WTC11 (cell line): ENCODE data around the gene C17orf50. TPM values are rescaled to one million over a fixed set of nuclear protein-coding genes. Genes with fewer than 3 reads are reported as not detected.

Experiments used
- ATAC-seq: fragments of 200-7000 bp; cut with Tn5 transposase; 2 replicates; pipeline ENCODE4 v1.10.0; 2021; ENCODE audit warnings: mild to moderate bottlenecking, moderate library complexity
- CTCF ChIA-PET: fragments of 300-600 bp; sonication (Branson Sonifier 250); formaldehyde crosslinking; loops from one replicate; lab custom pipeline; 2021; ENCODE audit warnings: antibody characterized with exemption; lab: Charles Lee
- POLR2A ChIA-PET: fragments of 350-600 bp; sonication (Branson Sonifier 250); formaldehyde crosslinking; loops from one replicate; lab custom pipeline; 2021; ENCODE audit warnings: antibody characterized with exemption; lab: Charles Lee
- DNase-seq: peaks from one replicate; pipeline ENCODE4 v3.0.0; 2021; ENCODE audit warnings: low spot score
- H3K27ac Mint-ChIP-seq: 2 replicates; pipeline ENCODE4 v1.8.0; 2021; ENCODE audit warnings: mixed read lengths
- H3K27me3 Mint-ChIP-seq: 2 replicates; pipeline ENCODE4 v1.8.0; 2021; ENCODE audit warnings: low read depth, mild to moderate bottlenecking, moderate library complexity, mixed read lengths
- H3K36me3 Mint-ChIP-seq: 2 replicates; pipeline ENCODE4 v1.8.0; 2021; ENCODE audit warnings: mixed read lengths
- H3K4me1 Mint-ChIP-seq: 2 replicates; pipeline ENCODE4 v1.8.0; 2022; ENCODE audit warnings: mixed read lengths
- H3K4me3 Mint-ChIP-seq: 2 replicates; pipeline ENCODE4 v1.8.0; 2021; ENCODE audit warnings: mild to moderate bottlenecking, moderate library complexity, mixed read lengths
- H3K9me3 Mint-ChIP-seq: 2 replicates; pipeline ENCODE4 v1.8.0; 2021; ENCODE audit warnings: mixed read lengths
- CREM ChIP-seq: sonication (generic); formaldehyde crosslinking; IDR thresholded peaks from 2 replicates; pipeline ENCODE4 v1.8.1; 2022; ENCODE audit warnings: mild to moderate bottlenecking, missing genetic modification reagents, moderate library complexity
- KAT7 ChIP-seq: sonication (generic); formaldehyde crosslinking; IDR thresholded peaks from 2 replicates; pipeline ENCODE4 v1.8.1; 2023; ENCODE audit warnings: missing genetic modification reagents, mild to moderate bottlenecking, borderline replicate concordance
- NFATC4 ChIP-seq: fragments of 250-450 bp; sonication (Bioruptor Pico); IDR thresholded peaks from 2 replicates; pipeline ENCODE4 v1.9.0; 2021; ENCODE audit warnings: mild to moderate bottlenecking
- NFE2L1 ChIP-seq: sonication (generic); formaldehyde crosslinking; IDR thresholded peaks from 2 replicates; pipeline ENCODE4 v1.8.1; 2023; ENCODE audit warnings: missing genetic modification reagents
- NFYB ChIP-seq: sonication (generic); formaldehyde crosslinking; conservative IDR thresholded peaks from 2 replicates; pipeline ENCODE4 v1.8.0; 2022; ENCODE audit warnings: low read depth, missing genetic modification reagents
- SMAD4 ChIP-seq: sonication (generic); formaldehyde crosslinking; IDR thresholded peaks from 2 replicates; pipeline ENCODE4 v1.8.0; 2022; ENCODE audit warnings: mild to moderate bottlenecking, missing genetic modification reagents
- TCF7 ChIP-seq: sonication (generic); formaldehyde crosslinking; IDR thresholded peaks from 2 replicates; pipeline ENCODE4 v1.8.0; 2022; ENCODE audit warnings: mild to moderate bottlenecking, low read depth, missing genetic modification reagents, moderate library complexity
- ZNF423 ChIP-seq: fragments of 250-450 bp; sonication (Bioruptor Pico); IDR thresholded peaks from 2 replicates; pipeline ENCODE4 v2.1.2; 2022; ENCODE audit warnings: mild to moderate bottlenecking, moderate library complexity
- total RNA-seq: library from RNA; stranded (reverse); gene quantifications from 3 replicates; pipeline ENCODE4 v1.2.3, GENCODE V29; 2021
- TF ChIP-seq, protein P1 (sequence below): sonication (generic); formaldehyde crosslinking; IDR thresholded peaks from 2 replicates; pipeline ENCODE4 v1.8.1; 2023; ENCODE audit warnings: mild to moderate bottlenecking, missing genetic modification reagents
- TF ChIP-seq, protein P2 (sequence below): sonication (generic); formaldehyde crosslinking; IDR thresholded peaks from 2 replicates; pipeline ENCODE4 v1.8.1; 2022; ENCODE audit warnings: low read depth, missing genetic modification reagents, borderline replicate concordance
- TF ChIP-seq, protein P3 (sequence below): fragments of 250-450 bp; sonication (Bioruptor Pico); conservative IDR thresholded peaks from 2 replicates; pipeline ENCODE4 v1.9.0; 2021; ENCODE audit warnings: mild to moderate bottlenecking
- TF ChIP-seq, protein P4 (sequence below): sonication (generic); formaldehyde crosslinking; IDR thresholded peaks from 2 replicates; pipeline ENCODE4 v1.8.1; 2023; ENCODE audit warnings: mild to moderate bottlenecking, missing genetic modification reagents, borderline replicate concordance
- TF ChIP-seq, protein P5 (sequence below): sonication (generic); formaldehyde crosslinking; IDR thresholded peaks from 2 replicates; pipeline ENCODE4 v1.8.1; 2023; ENCODE audit warnings: mild to moderate bottlenecking, missing genetic modification reagents, moderate library complexity
- TF ChIP-seq, protein P6 (sequence below): sonication (generic); formaldehyde crosslinking; IDR thresholded peaks from 2 replicates; pipeline ENCODE4 v1.8.1; 2023; ENCODE audit warnings: mild to moderate bottlenecking, missing genetic modification reagents

Gene C17orf50
- total RNA-seq, 1 experiment from 2014 or later: 0.35 TPM

DNA sequence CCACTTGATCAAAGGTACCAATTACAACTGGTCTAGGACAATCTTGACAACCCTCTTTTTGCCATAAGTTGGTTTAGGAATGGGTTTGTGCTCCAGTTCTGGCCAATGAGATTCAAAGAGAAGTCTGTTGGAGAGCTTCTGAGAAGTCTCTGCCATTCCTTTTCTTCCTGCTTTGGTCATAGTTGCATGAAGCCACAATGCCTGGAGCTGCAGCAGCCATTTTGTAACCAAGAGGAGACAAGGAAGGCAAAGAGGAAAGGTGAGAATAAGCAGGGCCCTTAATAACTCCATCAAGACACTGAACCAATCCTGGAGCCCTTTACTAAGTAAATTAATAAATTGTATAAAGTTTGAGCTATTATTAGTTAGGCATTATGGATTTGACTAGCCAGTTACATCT lies 3.4 kb upstream of the C17orf50 start:
- H3K27me3 Mint-ChIP-seq: peaks cover 5% of the 10 kb centered on the region
- ChIA-PET CTCF (interaction anchor here (1.8 kb wide), 1 partner anchor 48 kb away, joined by 5 read pairs; no protein-coding TSS in a partner anchor), POLR2A (no interaction called here)
- no peak for DNase-seq
- TF ChIP-seq TCF7 (CRISPR knock-in tag) (no peak), CREM (CRISPR knock-in tag) (no peak), ZNF423 (no peak), KAT7 (CRISPR knock-in tag) (no peak), NFATC4 (CRISPR knock-in tag) (no peak), SMAD4 (CRISPR knock-in tag) (no peak), NFE2L1 (no peak), NFYB (no peak)
- TF ChIP-seq, protein P1, sequence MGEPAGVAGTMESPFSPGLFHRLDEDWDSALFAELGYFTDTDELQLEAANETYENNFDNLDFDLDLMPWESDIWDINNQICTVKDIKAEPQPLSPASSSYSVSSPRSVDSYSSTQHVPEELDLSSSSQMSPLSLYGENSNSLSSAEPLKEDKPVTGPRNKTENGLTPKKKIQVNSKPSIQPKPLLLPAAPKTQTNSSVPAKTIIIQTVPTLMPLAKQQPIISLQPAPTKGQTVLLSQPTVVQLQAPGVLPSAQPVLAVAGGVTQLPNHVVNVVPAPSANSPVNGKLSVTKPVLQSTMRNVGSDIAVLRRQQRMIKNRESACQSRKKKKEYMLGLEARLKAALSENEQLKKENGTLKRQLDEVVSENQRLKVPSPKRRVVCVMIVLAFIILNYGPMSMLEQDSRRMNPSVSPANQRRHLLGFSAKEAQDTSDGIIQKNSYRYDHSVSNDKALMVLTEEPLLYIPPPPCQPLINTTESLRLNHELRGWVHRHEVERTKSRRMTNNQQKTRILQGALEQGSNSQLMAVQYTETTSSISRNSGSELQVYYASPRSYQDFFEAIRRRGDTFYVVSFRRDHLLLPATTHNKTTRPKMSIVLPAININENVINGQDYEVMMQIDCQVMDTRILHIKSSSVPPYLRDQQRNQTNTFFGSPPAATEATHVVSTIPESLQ (CRISPR knock-in tag): no peak
- TF ChIP-seq, protein P2, sequence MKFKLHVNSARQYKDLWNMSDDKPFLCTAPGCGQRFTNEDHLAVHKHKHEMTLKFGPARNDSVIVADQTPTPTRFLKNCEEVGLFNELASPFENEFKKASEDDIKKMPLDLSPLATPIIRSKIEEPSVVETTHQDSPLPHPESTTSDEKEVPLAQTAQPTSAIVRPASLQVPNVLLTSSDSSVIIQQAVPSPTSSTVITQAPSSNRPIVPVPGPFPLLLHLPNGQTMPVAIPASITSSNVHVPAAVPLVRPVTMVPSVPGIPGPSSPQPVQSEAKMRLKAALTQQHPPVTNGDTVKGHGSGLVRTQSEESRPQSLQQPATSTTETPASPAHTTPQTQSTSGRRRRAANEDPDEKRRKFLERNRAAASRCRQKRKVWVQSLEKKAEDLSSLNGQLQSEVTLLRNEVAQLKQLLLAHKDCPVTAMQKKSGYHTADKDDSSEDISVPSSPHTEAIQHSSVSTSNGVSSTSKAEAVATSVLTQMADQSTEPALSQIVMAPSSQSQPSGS (CRISPR knock-in tag): no peak
- TF ChIP-seq, protein P3, sequence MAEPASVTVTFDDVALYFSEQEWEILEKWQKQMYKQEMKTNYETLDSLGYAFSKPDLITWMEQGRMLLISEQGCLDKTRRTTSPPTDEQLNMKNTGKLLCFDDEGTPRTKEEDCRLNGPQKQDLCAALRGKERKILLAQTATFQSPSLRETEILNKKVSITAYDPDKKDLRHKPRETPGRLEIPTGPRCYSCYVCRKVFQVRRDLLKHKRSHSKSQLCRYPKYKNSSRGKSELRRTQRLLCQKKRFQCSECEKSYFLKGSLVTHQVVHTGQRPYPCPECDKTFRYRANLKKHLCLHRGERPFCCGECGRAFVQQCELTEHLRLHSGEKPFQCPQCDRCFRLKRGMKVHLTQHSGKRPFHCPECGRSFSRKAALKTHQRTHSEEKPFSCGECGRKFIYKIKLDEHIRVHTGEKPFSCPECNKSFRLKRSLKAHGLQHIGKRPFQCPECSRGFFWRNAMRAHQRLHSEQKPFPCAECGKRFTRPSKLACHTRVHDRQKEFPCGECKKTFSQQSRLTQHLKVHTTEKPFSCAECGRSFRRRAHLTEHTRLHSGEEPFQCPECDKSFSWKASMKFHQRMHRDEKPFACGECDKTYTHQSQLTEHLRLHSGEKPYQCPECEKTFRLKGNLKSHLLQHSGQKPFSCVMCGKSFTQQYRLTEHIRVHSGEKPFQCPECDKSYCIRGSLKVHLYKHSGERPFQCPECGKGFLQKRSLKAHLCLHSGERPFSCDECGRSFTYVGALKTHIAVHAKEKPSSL (CRISPR knock-in tag): no peak
- TF ChIP-seq, protein P4, sequence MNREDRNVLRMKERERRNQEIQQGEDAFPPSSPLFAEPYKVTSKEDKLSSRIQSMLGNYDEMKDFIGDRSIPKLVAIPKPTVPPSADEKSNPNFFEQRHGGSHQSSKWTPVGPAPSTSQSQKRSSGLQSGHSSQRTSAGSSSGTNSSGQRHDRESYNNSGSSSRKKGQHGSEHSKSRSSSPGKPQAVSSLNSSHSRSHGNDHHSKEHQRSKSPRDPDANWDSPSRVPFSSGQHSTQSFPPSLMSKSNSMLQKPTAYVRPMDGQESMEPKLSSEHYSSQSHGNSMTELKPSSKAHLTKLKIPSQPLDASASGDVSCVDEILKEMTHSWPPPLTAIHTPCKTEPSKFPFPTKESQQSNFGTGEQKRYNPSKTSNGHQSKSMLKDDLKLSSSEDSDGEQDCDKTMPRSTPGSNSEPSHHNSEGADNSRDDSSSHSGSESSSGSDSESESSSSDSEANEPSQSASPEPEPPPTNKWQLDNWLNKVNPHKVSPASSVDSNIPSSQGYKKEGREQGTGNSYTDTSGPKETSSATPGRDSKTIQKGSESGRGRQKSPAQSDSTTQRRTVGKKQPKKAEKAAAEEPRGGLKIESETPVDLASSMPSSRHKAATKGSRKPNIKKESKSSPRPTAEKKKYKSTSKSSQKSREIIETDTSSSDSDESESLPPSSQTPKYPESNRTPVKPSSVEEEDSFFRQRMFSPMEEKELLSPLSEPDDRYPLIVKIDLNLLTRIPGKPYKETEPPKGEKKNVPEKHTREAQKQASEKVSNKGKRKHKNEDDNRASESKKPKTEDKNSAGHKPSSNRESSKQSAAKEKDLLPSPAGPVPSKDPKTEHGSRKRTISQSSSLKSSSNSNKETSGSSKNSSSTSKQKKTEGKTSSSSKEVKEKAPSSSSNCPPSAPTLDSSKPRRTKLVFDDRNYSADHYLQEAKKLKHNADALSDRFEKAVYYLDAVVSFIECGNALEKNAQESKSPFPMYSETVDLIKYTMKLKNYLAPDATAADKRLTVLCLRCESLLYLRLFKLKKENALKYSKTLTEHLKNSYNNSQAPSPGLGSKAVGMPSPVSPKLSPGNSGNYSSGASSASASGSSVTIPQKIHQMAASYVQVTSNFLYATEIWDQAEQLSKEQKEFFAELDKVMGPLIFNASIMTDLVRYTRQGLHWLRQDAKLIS: no peak
- TF ChIP-seq, protein P5, sequence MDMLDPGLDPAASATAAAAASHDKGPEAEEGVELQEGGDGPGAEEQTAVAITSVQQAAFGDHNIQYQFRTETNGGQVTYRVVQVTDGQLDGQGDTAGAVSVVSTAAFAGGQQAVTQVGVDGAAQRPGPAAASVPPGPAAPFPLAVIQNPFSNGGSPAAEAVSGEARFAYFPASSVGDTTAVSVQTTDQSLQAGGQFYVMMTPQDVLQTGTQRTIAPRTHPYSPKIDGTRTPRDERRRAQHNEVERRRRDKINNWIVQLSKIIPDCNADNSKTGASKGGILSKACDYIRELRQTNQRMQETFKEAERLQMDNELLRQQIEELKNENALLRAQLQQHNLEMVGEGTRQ (CRISPR knock-in tag): no peak
- TF ChIP-seq, protein P6, sequence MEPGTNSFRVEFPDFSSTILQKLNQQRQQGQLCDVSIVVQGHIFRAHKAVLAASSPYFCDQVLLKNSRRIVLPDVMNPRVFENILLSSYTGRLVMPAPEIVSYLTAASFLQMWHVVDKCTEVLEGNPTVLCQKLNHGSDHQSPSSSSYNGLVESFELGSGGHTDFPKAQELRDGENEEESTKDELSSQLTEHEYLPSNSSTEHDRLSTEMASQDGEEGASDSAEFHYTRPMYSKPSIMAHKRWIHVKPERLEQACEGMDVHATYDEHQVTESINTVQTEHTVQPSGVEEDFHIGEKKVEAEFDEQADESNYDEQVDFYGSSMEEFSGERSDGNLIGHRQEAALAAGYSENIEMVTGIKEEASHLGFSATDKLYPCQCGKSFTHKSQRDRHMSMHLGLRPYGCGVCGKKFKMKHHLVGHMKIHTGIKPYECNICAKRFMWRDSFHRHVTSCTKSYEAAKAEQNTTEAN (CRISPR knock-in tag): no peak
- H3K4me1 Mint-ChIP-seq: peaks cover 7% of the 10 kb centered on the region
- no peaks in the 10 kb centered on the region for H3K36me3 Mint-ChIP-seq
- ATAC-seq: no peak
- H3K27ac Mint-ChIP-seq: no peak overlapping the region
- H3K4me3 Mint-ChIP-seq: no peak overlapping the region
- no peaks in the 10 kb centered on the region for H3K9me3 Mint-ChIP-seq
